Measurements from ENCODE around the gene NUDT22. TPM values are rescaled to one million over a fixed set of nuclear protein-coding genes. Genes with fewer than 3 reads are reported as not detected.

Gene NUDT22
- total RNA-seq, 1 experiment from 2014 or later: 31.9 TPM

- no peaks in the 10 kb centered on the region for H3K27me3 Mint-ChIP-seq (ENCODE audit: insufficient read depth, unreplicated experiment)
- H3K36me3 ChIP-seq (ENCODE audit: control insufficient read depth, insufficient read depth, low read length): peaks cover 3% of the 10 kb centered on the region; the same call in 1 of the 2 replicates
- peaks cover 15% of the 10 kb centered on the region for H3K4me1 Mint-ChIP-seq (ENCODE audit: low read depth, unreplicated experiment)
- BruUV-seq (replicated peaks): TSS peak; percentile 92
- CTCF ChIA-PET: interaction anchor here (0.6 to 1.1 kb wide), 8 partner anchors 9 to 1182 kb away, joined by 3 to 13 read pairs (median 3); partner anchors contain the start of genes ESRRA and STIP1
- no peak for TF ChIP-seq CTCF (IDR thresholded peaks at IDR 0.05; ENCODE audit: insufficient read depth in 1 of 2, low read depth in 1 of 2, low read length in 1 of 2, severe bottlenecking in 1 of 2, unreplicated experiment in 1 of 2)
- H3K9me3 ChIP-seq: no peaks in the 10 kb centered on the region
- H3K36me3 Mint-ChIP-seq (ENCODE audit: insufficient read depth, unreplicated experiment): peaks cover 61% of the 10 kb centered on the region
- peak; percentile 97 to 99 for DNase-seq
- H3K4me3 Mint-ChIP-seq (ENCODE audit: unreplicated experiment): peak within 1 kb of the TSS; percentile 88
- intact Hi-C loops (cut with micrococcal nuclease; ENCODE audit: unreplicated experiment): loop anchor here (1.0 to 2.0 kb wide), 2 partner anchors 55 to 64 kb away; partner anchors contain the start of gene ESRRA
- H3K4me3 ChIP-seq (ENCODE audit: low read depth, low read length): peak within 1 kb of the TSS; percentile 95
- POLR2A ChIA-PET: interaction anchor here (0.5 to 1.6 kb wide), 14 partner anchors 10 to 1454 kb away, joined by 3 to 12 read pairs (median 4); partner anchors contain the start of genes DNAJC4, ESRRA, NUDT22 and SF1
- H3K27ac Mint-ChIP-seq (ENCODE audit: unreplicated experiment): peak within 1 kb of the TSS; percentile 90
- H3K4me1 ChIP-seq: peaks cover 20% of the 10 kb centered on the region
- no peaks in the 10 kb centered on the region for H3K9me3 Mint-ChIP-seq (ENCODE audit: unreplicated experiment)
- H3K27me3 ChIP-seq (replicated peaks; ENCODE audit: control insufficient read depth, insufficient read depth, low read length): no peaks in the 10 kb centered on the region
Measured at GRCh38 chr11:64240435-64241240, 14.6 kb downstream of the NUDT22 start, which contains the start of gene FKBP2. FKBP2 (plus strand) TSS chr11:64241095; CDS start chr11:64242388, 1,293 bp downstream.

GRCh38 chr11:64241241-64241490 lies 15.1 kb downstream of the NUDT22 start:
- intact Hi-C loops (cut with micrococcal nuclease; ENCODE audit: unreplicated experiment): loop anchor here (1.0 to 2.0 kb wide), 2 partner anchors 56 to 64 kb away; partner anchors contain the start of gene ESRRA
- CTCF ChIA-PET: interaction anchor here (0.6 to 1.1 kb wide), 8 partner anchors 9 to 1182 kb away, joined by 3 to 13 read pairs (median 3); partner anchors contain the start of genes ESRRA and STIP1
- Mint-ChIP-seq H3K4me3 (ENCODE audit: unreplicated experiment) (peak overlapping the region; percentile 88), H3K4me1 (ENCODE audit: low read depth, unreplicated experiment) (peaks cover 15% of the 10 kb centered on the region), H3K36me3 (ENCODE audit: insufficient read depth, unreplicated experiment) (peaks cover 64% of the 10 kb centered on the region), H3K9me3 (ENCODE audit: unreplicated experiment) (no peaks in the 10 kb centered on the region), H3K27ac (ENCODE audit: unreplicated experiment) (peak overlapping the region; percentile 90), H3K27me3 (ENCODE audit: insufficient read depth, unreplicated experiment) (no peaks in the 10 kb centered on the region)
- no TSS peak for BruUV-seq (replicated peaks)
- Histone ChIP-seq H3K4me3 (ENCODE audit: low read depth, low read length) (peak overlapping the region; percentile 95), H3K4me1 (peaks cover 19% of the 10 kb centered on the region), H3K36me3 (ENCODE audit: control insufficient read depth, insufficient read depth, low read length) (peaks cover 3% of the 10 kb centered on the region; the same call in 1 of the 2 replicates), H3K9me3 (no peaks in the 10 kb centered on the region), H3K27me3 (replicated peaks; ENCODE audit: control insufficient read depth, insufficient read depth, low read length) (no peaks in the 10 kb centered on the region)
- peak; percentile 100 for DNase-seq
- POLR2A ChIA-PET: interaction anchor here (0.5 to 1.6 kb wide), 17 partner anchors 9 to 1454 kb away, joined by 3 to 15 read pairs (median 5); partner anchors contain the start of genes DNAJC4, ESRRA, NUDT22 and PRDX5
- TF ChIP-seq CTCF (IDR thresholded peaks at IDR 0.05; ENCODE audit: insufficient read depth in 1 of 2, low read depth in 1 of 2, low read length in 1 of 2, severe bottlenecking in 1 of 2, unreplicated experiment in 1 of 2): no peak

Data from Caco-2 (cell line).